Measurements from ENCODE around the gene NOL9. TPM values are rescaled to one million over a fixed set of nuclear protein-coding genes. Genes with fewer than 3 reads are reported as not detected.

Gene NOL9
- total RNA-seq, 1 donor from 2014 or later = 23.2 TPM

GRCh38 chr1:6472391-6472790 is 81.9 kb downstream of the NOL9 start:
- no peak for DNase-seq (ENCODE audit: low spot score)

GRCh38 chr1:6471970-6472368 is 82.3 kb downstream of the NOL9 start:
- DNase-seq (ENCODE audit: low spot score) = no peak

Other genes starting within 250 kb of the NOL9 start
- gene ACOT7, start 160.7 kb downstream of the NOL9 start, total RNA-seq = 9.6 TPM
- 0.19 TPM for gene HES2, start 134.6 kb downstream of the NOL9 start, total RNA-seq
- gene ESPN, start 129.7 kb downstream of the NOL9 start, total RNA-seq = 0.80 TPM
- gene TNFRSF25, start 88.3 kb downstream of the NOL9 start, total RNA-seq = 6.0 TPM
- gene PLEKHG5, start 62.8 kb downstream of the NOL9 start, total RNA-seq = 9.3 TPM
- gene TAS1R1, start 794 bp upstream of the NOL9 start, total RNA-seq = not detected
- gene ZBTB48, start 25.5 kb upstream of the NOL9 start, total RNA-seq = 18.9 TPM
- 23.4 TPM for gene KLHL21, start 48.4 kb upstream of the NOL9 start, total RNA-seq
- gene PHF13, start 59.2 kb upstream of the NOL9 start, total RNA-seq = 13.3 TPM
- gene THAP3, start 70.4 kb upstream of the NOL9 start, total RNA-seq = 13.3 TPM
- 42.4 TPM for gene DNAJC11, start 147.3 kb upstream of the NOL9 start, total RNA-seq
- 51.8 TPM for gene CAMTA1, start 230.9 kb upstream of the NOL9 start, total RNA-seq

Data from mesenteric fat pad (tissue), 1 donor.